ENCODE results near the gene PIGA. TPM values are rescaled to one million over a fixed set of nuclear protein-coding genes. Genes with fewer than 3 reads are reported as not detected.
A peak's percentile ranks its signal among the peaks of the same experiment; 100 is the strongest.

The PIGA gene
- total RNA-seq = 1 to 10 TPM; 5.1 to 9.8 (median 7.9) TPM

GRCh38 chrX:15335135-15336022 lies at the start of gene PIGA:
TSS of gene PIGA (minus strand) at chrX:15335523. CDS start at chrX:15331930, 3,593 bp downstream.
- peak; percentile 81 to 83 for DNase-seq (ENCODE audit: low spot score in 2 of 2)
- H3K36me3 ChIP-seq = peaks cover 0 to 9% (median 0%) of the 10 kb centered on the region in 3 donors
- H3K27me3 ChIP-seq = no peaks in the 10 kb centered on the region
- 1 to 38% methylated on average over 15 to 71 of the region's 72 CpGs for WGBS, 2 donors
- TF ChIP-seq CTCF (IDR thresholded peaks at IDR 0.05) (peak in 1 of 5 experiments; percentile 19), POLR2A (IDR thresholded peaks at IDR 0.05) (peak; percentile 67 to 94), EP300 (IDR thresholded peaks at IDR 0.05) (peak; percentile 90 to 92)
- H3K4me1 ChIP-seq = peaks cover 0 to 12% (median 0%) of the 10 kb centered on the region in 4 donors
- H3K9me3 ChIP-seq = no peaks in the 10 kb centered on the region
- peak within 1 kb of the TSS; percentile 86 to 95 (median 90) for H3K27ac ChIP-seq
- peak within 1 kb of the TSS; percentile 41 to 89 (median 66) for H3K4me3 ChIP-seq

GRCh38 chrX:15384304-15384703 lies 49.0 kb upstream of the PIGA start, which contains the start of gene VEGFD:
TSS of gene VEGFD (minus strand) at chrX:15384413. CDS start at chrX:15383946, 467 bp downstream.
- TF ChIP-seq EP300 (IDR thresholded peaks at IDR 0.05) (no peak), POLR2A (IDR thresholded peaks at IDR 0.05) (no peak), CTCF (IDR thresholded peaks at IDR 0.05) (no peak)
- 46 to 50% methylated on average over 2 of the region's 2 CpGs for WGBS, 2 donors
- H3K4me1 ChIP-seq = no peaks in the 10 kb centered on the region
- H3K36me3 ChIP-seq = no peaks in the 10 kb centered on the region
- no peaks in the 10 kb centered on the region for H3K27me3 ChIP-seq
- H3K27ac ChIP-seq = no peak within 1 kb of the TSS
- no peak within 1 kb of the TSS for H3K4me3 ChIP-seq
- no peaks in the 10 kb centered on the region for H3K9me3 ChIP-seq
- no peak for DNase-seq (ENCODE audit: low spot score in 2 of 2)

- no peaks in the 10 kb centered on the region for H3K36me3 ChIP-seq
- 59 to 79% methylated on average over 8 of the region's 8 CpGs for WGBS, 2 donors
- H3K4me3 ChIP-seq = no peak overlapping the region
- no peaks in the 10 kb centered on the region for H3K4me1 ChIP-seq
- no peak overlapping the region for H3K27ac ChIP-seq
- H3K9me3 ChIP-seq = no peaks in the 10 kb centered on the region
- DNase-seq (ENCODE audit: low spot score in 2 of 2) = no peak
- TF ChIP-seq POLR2A (IDR thresholded peaks at IDR 0.05) = no peak
- no peak for TF ChIP-seq EP300 (IDR thresholded peaks at IDR 0.05)
- no peak for TF ChIP-seq CTCF (IDR thresholded peaks at IDR 0.05)
- no peaks in the 10 kb centered on the region for H3K27me3 ChIP-seq
Observed at GRCh38 chrX:15382813-15383212, 47.5 kb upstream of the PIGA start.

GRCh38 chrX:15376956-15377355 lies 41.6 kb upstream of the PIGA start:
- Histone ChIP-seq H3K27ac (no peak overlapping the region), H3K9me3 (no peaks in the 10 kb centered on the region), H3K4me3 (no peak overlapping the region), H3K27me3 (no peaks in the 10 kb centered on the region), H3K36me3 (no peaks in the 10 kb centered on the region), H3K4me1 (no peaks in the 10 kb centered on the region)
- WGBS, 2 donors = 62 to 70% methylated on average over 1 of the region's 1 CpG
- DNase-seq (ENCODE audit: low spot score in 2 of 2) = no peak
- TF ChIP-seq CTCF (IDR thresholded peaks at IDR 0.05) (no peak), POLR2A (IDR thresholded peaks at IDR 0.05) (no peak), EP300 (IDR thresholded peaks at IDR 0.05) (no peak)

- no peaks in the 10 kb centered on the region for H3K9me3 ChIP-seq
- TF ChIP-seq CTCF (IDR thresholded peaks at IDR 0.05) = no peak
- TF ChIP-seq POLR2A (IDR thresholded peaks at IDR 0.05) = no peak
- TF ChIP-seq EP300 (IDR thresholded peaks at IDR 0.05) = no peak
Observed at GRCh38 chrX:15373976-15374375, 38.7 kb upstream of the PIGA start.

More at GRCh38 chrX:15373976-15374375, 38.7 kb upstream of the PIGA start:
- Histone ChIP-seq H3K36me3 (no peaks in the 10 kb centered on the region), H3K4me1 (no peaks in the 10 kb centered on the region), H3K27me3 (peaks cover 0 to 3% of the 10 kb centered on the region in 2 donors), H3K27ac (no peak overlapping the region), H3K4me3 (no peak overlapping the region)
- DNase-seq (ENCODE audit: low spot score in 2 of 2) = no peak
- 50 to 61% methylated on average over 3 of the region's 3 CpGs for WGBS, 2 donors

Data from tibial nerve (tissue), 4 donors.